GM23338 (cell line): ENCODE results near the gene NEMF. TPM values are rescaled to one million over a fixed set of nuclear protein-coding genes. Genes with fewer than 3 reads are reported as not detected.
"Not testable (repeated sequence)": the region's sequence is repeated elsewhere in the genome, so short reads cannot be mapped to it uniquely, and the experiment has no call there.

ENCODE experiments used
- ATAC-seq: fragments of 200-7000 bp; cut with Tn5 transposase; 3 replicates; pipeline ENCODE4 v1.9.1; 2020
- DNase-seq: peaks from one replicate; pipeline ENCODE4 v3.0.0-alpha.2; 2015; ENCODE audit warnings: low spot score
- H2AFZ ChIP-seq: fragments of 200-600 bp; sonication (generic); 2 replicates; pipeline ENCODE4 v1.8.0; 2016; ENCODE audit warnings: antibody characterized with exemption, mild to moderate bottlenecking, moderate library complexity
- H3F3A ChIP-seq: fragments of 200-600 bp; sonication (generic); replicated peaks from 2 replicates; pipeline ENCODE4 v1.8.0; 2017; ENCODE audit warnings: antibody characterized with exemption, mixed run types, low read depth
- H3K27ac ChIP-seq: fragments of 200-600 bp; sonication (generic); 2 replicates; pipeline ENCODE4 v1.6.1; 2016; ENCODE audit warnings: low read depth
- H3K27me3 ChIP-seq: fragments of 200-600 bp; sonication (generic); 2 replicates; pipeline ENCODE4 v1.8.0; 2016; ENCODE audit warnings: mild to moderate bottlenecking, mixed run types, moderate library complexity; ENCODE audit not compliant: insufficient read depth
- H3K36me3 ChIP-seq: fragments of 200-600 bp; sonication (generic); 2 replicates; pipeline ENCODE4 v1.8.0; 2016; ENCODE audit warnings: mild to moderate bottlenecking; ENCODE audit not compliant: insufficient read depth
- H3K4me1 ChIP-seq: fragments of 200-600 bp; sonication (generic); 2 replicates; pipeline ENCODE4 v1.8.0; 2016; ENCODE audit warnings: mild to moderate bottlenecking, moderate library complexity; ENCODE audit not compliant: insufficient read depth
- H3K4me2 ChIP-seq: fragments of 200-600 bp; sonication (generic); 2 replicates; pipeline ENCODE4 v1.7.1; 2017; ENCODE audit warnings: mixed run types
- H3K4me3 ChIP-seq: fragments of 200-600 bp; sonication (generic); 2 replicates; pipeline ENCODE4 v1.6.1; 2016; ENCODE audit warnings: mixed run types
- H3K79me2 ChIP-seq: fragments of 200-600 bp; sonication (generic); replicated peaks from 2 replicates; pipeline ENCODE4 v1.8.0; 2017; ENCODE audit warnings: mild to moderate bottlenecking; ENCODE audit not compliant: insufficient read depth
- H3K9me2 ChIP-seq: fragments of 200-600 bp; sonication (generic); 2 replicates; pipeline ENCODE4 v1.8.0; 2017; ENCODE audit not compliant: insufficient read depth
- H4K20me1 ChIP-seq: fragments of 200-600 bp; sonication (generic); replicated peaks from 2 replicates; pipeline ENCODE4 v1.8.0; 2017; ENCODE audit warnings: mild to moderate bottlenecking; ENCODE audit not compliant: insufficient read depth
- H3K27ac Mint-ChIP-seq: 2 replicates; pipeline ENCODE4 v1.8.0; 2020; ENCODE audit warnings: inconsistent platforms, mild to moderate bottlenecking, moderate library complexity, mixed read lengths
- H3K27me3 Mint-ChIP-seq: 3 replicates; pipeline ENCODE4 v1.8.0; 2022; ENCODE audit warnings: low read depth, mild to moderate bottlenecking, moderate library complexity, mixed read lengths, inconsistent platforms; ENCODE audit not compliant: insufficient read depth, poor library complexity
- H3K36me3 Mint-ChIP-seq: 3 replicates; pipeline ENCODE4 v1.8.0; 2021; ENCODE audit warnings: low read depth, mild to moderate bottlenecking, inconsistent platforms, moderate library complexity, mixed read lengths
- H3K4me1 Mint-ChIP-seq: 3 replicates; pipeline ENCODE4 v1.8.0; 2020; ENCODE audit warnings: mild to moderate bottlenecking, inconsistent platforms, mixed read lengths
- H3K4me3 Mint-ChIP-seq: 3 replicates; pipeline ENCODE4 v1.8.0; 2021; ENCODE audit warnings: moderate library complexity, mild to moderate bottlenecking, inconsistent platforms, mixed read lengths
- H3K9me3 Mint-ChIP-seq: 3 replicates; pipeline ENCODE4 v1.8.0; 2020; ENCODE audit warnings: moderate library complexity, mild to moderate bottlenecking, inconsistent platforms, mixed read lengths
- CREB1 ChIP-seq: fragments of 250-450 bp; sonication (Bioruptor Pico); IDR thresholded peaks from 2 replicates; pipeline ENCODE4 v1.5.0; 2020; ENCODE audit warnings: low read depth, mild to moderate bottlenecking, moderate library complexity
- CTCF ChIP-seq, 2 experiments: fragments of 200-600 bp in 1 of 2; sonication (generic) in 1 of 2; conservative IDR thresholded peaks; 2 replicates each; pipeline versions ENCODE4 v1.5.1 to v1.6.1; 2016 to 2017; ENCODE audit warnings: antibody characterized with exemption in 2 of 2, low read depth in 2 of 2, mild to moderate bottlenecking in 2 of 2, moderate library complexity in 1 of 2
- ETS1 ChIP-seq: IDR thresholded peaks from 2 replicates; pipeline ENCODE4 v1.6.1; 2016; ENCODE audit warnings: antibody characterized with exemption
- EZH2 ChIP-seq: fragments of 200-600 bp; sonication (generic); IDR thresholded peaks from one replicate; pipeline ENCODE4 v1.8.0; 2017; ENCODE audit warnings: antibody characterized with exemption, mild to moderate bottlenecking, low read depth; ENCODE audit not compliant: unreplicated experiment
- NANOG ChIP-seq: IDR thresholded peaks from 2 replicates; pipeline ENCODE4 v1.6.1; 2016; ENCODE audit warnings: antibody characterized with exemption, borderline replicate concordance
- POLR2AphosphoS5 ChIP-seq: IDR thresholded peaks from 2 replicates; pipeline ENCODE4 v1.6.1; 2016; ENCODE audit warnings: antibody characterized with exemption, low read depth
- STAT1 ChIP-seq: IDR thresholded peaks from one replicate; pipeline ENCODE4 v1.6.1; 2016; ENCODE audit warnings: antibody characterized with exemption; ENCODE audit not compliant: unreplicated experiment
- polyA plus RNA-seq: library from polyadenylated mRNA; unstranded; fragments of >200 nt; fragmentation: Nextera tagmentation; extraction: Ambion mirVana; gene quantifications from 2 replicates; pipeline ENCODE4 v1.2.1, GENCODE V29; 2016
- total RNA-seq: library from RNA; depleted of rRNA; stranded (reverse); fragments of >200 nt; shearing (Covaris generic); gene quantifications from 2 replicates; pipeline ENCODE4 v1.2.3, GENCODE V29; 2014
- TF ChIP-seq, protein P1 (sequence below): IDR thresholded peaks from one replicate; pipeline ENCODE4 v1.6.1; 2018; ENCODE audit warnings: antibody characterized with exemption; ENCODE audit not compliant: unreplicated experiment

Gene NEMF
- total and polyA plus RNA-seq, 2 experiments from 2014 or later, result 58.4 to 88.1 TPM

DNA sequence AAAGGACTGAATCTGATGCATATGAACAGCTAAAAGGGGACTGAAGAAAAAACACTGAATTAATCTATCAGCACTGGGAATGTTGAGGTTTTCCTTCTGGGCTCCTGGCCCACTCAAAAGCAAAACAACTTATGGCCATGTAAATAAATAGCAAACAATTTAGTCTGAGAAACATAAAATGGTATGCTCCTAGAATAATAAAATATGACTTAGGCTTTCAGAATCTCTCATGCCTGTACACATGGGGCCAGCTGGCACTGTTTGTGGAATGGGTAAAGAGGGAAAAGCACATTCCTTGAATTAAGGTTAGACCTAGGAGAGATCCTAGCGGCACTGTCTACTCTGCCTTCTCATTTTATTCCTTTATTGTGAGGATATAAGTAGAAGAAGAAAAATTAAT lies 78.5 kb downstream of the NEMF start (continued):
- TF ChIP-seq ETS1 (no peak), NANOG (no peak), POLR2AphosphoS5 (no peak), CREB1 (CRISPR knock-in tag) (no peak), CTCF (conservative IDR thresholded peaks at IDR 0.05; ENCODE audit: low read depth in 2 of 2) (no peak), EZH2 (no peak), STAT1 (no peak)
- TF ChIP-seq, protein P1, sequence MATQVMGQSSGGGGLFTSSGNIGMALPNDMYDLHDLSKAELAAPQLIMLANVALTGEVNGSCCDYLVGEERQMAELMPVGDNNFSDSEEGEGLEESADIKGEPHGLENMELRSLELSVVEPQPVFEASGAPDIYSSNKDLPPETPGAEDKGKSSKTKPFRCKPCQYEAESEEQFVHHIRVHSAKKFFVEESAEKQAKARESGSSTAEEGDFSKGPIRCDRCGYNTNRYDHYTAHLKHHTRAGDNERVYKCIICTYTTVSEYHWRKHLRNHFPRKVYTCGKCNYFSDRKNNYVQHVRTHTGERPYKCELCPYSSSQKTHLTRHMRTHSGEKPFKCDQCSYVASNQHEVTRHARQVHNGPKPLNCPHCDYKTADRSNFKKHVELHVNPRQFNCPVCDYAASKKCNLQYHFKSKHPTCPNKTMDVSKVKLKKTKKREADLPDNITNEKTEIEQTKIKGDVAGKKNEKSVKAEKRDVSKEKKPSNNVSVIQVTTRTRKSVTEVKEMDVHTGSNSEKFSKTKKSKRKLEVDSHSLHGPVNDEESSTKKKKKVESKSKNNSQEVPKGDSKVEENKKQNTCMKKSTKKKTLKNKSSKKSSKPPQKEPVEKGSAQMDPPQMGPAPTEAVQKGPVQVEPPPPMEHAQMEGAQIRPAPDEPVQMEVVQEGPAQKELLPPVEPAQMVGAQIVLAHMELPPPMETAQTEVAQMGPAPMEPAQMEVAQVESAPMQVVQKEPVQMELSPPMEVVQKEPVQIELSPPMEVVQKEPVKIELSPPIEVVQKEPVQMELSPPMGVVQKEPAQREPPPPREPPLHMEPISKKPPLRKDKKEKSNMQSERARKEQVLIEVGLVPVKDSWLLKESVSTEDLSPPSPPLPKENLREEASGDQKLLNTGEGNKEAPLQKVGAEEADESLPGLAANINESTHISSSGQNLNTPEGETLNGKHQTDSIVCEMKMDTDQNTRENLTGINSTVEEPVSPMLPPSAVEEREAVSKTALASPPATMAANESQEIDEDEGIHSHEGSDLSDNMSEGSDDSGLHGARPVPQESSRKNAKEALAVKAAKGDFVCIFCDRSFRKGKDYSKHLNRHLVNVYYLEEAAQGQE, result no peak

DNA sequence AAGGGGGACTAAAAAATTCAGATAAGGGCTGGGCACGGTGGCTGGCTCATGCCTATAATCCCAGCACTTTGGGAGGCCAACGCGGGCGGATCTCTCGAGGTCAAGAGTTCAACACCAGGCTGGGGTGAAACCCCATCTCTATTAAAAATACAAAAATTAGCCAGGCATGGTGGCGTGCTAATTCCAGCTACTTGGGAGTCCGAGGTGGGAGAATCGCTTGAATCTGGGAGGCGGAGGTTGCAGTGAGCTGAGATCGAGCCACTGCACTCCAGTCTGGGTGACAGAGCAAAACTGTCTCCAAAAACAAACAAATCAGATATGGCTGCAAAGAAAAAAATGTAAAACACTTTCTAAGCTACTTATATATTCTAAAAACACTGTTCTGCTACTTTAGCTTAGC lies 80.9 kb downstream of the NEMF start:
- H3K9me2 ChIP-seq, H3K27me3 ChIP-seq, H3K9me3 Mint-ChIP-seq, H2AFZ ChIP-seq, H3K36me3 ChIP-seq, H3K4me3 ChIP-seq, H3K4me2 ChIP-seq, H4K20me1 ChIP-seq, ATAC-seq, DNase-seq, H3K4me3 Mint-ChIP-seq, H3K27ac ChIP-seq, H3K27ac Mint-ChIP-seq, H3K27me3 Mint-ChIP-seq: not testable (repeated sequence)
- Mint-ChIP-seq H3K36me3 (peaks cover 20% of the 10 kb centered on the region), H3K4me1 (peaks cover 19% of the 10 kb centered on the region)
- Histone ChIP-seq H3K79me2 (peaks cover 33% of the 10 kb centered on the region), H3K4me1 (peaks cover 15% of the 10 kb centered on the region), H3F3A (peaks cover 13% of the 10 kb centered on the region; the same call in 1 of the 2 replicates)
